ENCODE measurements around the gene ZBED3.
"Not testable (repeated sequence)": the region's sequence is repeated elsewhere in the genome, so short reads cannot be mapped to it uniquely, and the experiment has no call there.

The ZBED3 gene

GRCh38 chr5:77086689-77087483, at the start of gene ZBED3:
ZBED3 (minus strand) TSS chr5:77087285; CDS start chr5:77077878, 9,407 bp downstream.
- DNase-seq: peak; percentile 67 to 88

GRCh38 chr5:77133061-77133758, 46.1 kb upstream of the ZBED3 start:
- DNase-seq: peak; percentile 49 to 76

DNA sequence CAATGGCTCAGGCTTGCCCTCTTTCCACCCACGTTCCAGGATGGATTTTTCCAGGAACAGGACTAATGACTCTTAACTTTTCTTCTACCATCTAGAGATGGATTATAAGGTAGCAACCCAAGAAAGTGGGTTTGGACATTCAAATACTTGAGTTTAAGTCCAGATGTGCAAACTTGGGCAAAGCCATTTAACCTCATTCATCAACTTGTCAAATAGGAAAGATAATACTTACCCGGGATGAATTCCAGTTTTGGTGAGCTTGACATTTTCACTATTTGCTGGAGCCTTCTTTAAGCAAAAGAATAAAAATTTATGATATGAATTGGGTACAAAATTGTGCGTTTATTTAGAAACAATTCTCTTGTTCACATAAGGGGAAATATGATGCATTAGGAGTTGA, 44.3 kb upstream of the ZBED3 start:
- DNase-seq: no peak

DNA sequence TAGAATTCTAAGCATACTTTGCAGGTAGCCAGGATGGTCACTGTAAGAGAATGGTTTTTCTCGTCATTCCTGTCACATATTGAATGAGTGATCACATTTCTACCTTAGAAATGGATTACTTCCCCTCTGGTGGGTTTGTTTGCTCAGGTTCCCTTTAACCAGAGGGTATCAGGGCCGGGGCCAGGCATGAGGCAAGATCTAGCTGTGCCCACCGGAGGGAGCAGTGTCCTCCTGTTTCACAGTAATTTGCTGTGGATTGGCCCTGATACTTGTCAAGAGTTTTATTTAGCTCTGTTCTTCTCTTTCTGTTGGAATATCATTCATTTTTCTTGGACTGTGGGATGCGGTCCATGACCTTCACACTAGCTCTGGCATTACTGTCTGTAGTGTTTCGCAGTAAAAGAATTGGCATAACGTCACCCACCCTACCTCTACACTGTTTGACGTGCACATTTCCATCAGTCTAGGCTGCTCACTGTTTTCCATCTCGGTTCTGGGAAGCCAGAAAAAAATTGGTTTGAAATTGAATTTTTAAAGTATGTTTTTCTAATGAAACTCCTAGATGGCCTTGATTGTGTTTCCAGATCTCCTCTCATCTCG, 42.4 kb upstream of the ZBED3 start:
- DNase-seq: peak in 1 of 2 experiments; percentile 27

DNA sequence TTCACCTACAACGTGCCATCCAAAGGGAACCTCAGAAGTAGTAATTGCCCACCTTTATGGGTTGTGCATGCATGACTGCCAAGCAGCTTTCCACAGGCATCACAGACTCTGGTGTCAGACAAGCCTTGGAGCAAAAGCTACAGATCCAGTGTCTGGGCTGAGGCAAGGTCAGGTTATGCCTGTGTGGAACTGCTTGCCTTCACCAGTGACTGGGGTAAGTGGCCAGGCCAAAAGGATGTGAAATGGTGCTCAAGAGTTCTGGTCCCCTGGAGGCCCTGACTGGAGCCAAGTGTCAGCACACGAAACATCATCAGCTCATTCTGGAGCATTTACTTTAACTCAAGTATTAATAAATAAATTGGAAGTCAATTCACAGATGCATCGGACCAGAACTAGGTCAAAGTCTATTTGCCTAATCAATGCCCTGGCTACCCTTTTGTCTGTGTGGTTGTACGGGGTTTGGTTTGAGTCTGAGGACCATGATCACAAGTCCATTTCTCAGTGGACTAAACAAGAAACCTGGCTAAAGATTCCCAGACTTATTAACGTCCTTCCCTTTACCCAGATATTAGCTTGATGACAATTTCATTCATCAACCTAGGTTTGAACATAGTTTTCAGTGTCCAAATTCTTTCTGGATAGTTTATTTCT, 41.5 kb upstream of the ZBED3 start:
- no peak for DNase-seq

- DNase-seq: no peak
These were observed 36.0 kb upstream of the ZBED3 start for GRCh38 chr5:77123057-77123456.

DNA sequence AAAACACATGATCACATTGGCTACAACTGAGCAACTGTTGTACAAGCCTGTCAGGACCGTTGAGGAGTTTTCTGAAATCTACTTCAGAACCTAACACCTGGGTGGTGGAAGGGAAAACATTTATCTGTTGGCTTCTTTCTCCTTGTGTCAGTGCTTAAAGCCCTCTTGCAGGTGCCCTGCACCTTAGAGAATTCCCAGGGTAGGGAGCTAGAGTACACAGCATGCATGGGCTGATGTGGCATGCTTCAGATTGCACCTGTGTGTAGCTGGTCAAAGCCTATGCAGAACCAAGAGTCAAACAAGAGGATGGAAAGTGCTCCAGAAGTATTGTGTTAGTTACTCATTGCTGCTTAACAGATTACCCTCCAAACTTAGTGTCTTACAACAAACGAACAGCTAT, 33.6 kb upstream of the ZBED3 start:
- no peak for DNase-seq

DNA sequence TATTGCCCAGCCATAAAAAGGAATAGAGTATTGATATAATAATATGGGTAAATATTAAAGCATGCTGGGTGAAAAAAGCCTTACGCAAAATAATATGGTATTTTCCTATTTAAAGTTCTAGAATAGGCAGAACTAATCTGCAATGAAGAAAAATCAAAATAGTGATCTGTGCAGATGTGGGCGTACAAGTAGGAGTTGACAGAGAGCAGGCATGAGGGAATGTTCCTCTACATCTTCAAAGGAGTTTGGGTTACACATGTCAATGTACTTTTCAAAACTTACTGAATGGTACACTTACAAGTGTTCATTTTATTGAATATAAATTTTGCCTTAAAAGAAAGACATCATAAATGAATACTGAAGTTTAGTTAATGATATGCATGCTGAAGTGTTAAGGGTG, 33.0 kb upstream of the ZBED3 start:
- no peak for DNase-seq

- DNase-seq: no peak
These were observed 30.1 kb upstream of the ZBED3 start for GRCh38 chr5:77117161-77117560.

DNA sequence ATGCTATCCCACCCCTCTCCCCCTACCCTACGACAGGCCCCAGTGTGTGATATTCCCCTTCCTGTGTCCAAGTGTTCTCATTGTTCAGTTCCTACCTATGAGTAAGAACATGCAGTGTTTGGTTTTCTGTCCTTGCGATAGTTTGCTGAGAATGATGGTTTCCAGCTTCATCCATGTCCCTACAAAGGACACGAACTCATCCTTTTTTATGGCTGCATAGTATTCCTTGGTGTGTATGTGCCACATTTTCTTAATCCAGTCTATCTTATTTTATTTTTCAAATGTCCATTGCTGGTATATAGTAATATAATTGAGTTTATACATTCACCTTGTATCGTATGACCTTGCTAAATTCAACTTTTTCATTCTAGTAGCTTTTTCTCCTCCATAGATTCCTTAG, 19.9 kb upstream of the ZBED3 start:
- not testable (repeated sequence) for DNase-seq

GRCh38 chr5:77104813-77105212, 17.7 kb upstream of the ZBED3 start:
- no peak for DNase-seq

- DNase-seq: no peak
These were observed 16.4 kb upstream of the ZBED3 start for GRCh38 chr5:77103457-77103856.

- DNase-seq: no peak
These were observed 15.5 kb upstream of the ZBED3 start for GRCh38 chr5:77102549-77102948.

GRCh38 chr5:77101298-77101697, 14.2 kb upstream of the ZBED3 start:
- no peak for DNase-seq

- DNase-seq: no peak
These were observed 8.1 kb upstream of the ZBED3 start for GRCh38 chr5:77095189-77095588.

DNA sequence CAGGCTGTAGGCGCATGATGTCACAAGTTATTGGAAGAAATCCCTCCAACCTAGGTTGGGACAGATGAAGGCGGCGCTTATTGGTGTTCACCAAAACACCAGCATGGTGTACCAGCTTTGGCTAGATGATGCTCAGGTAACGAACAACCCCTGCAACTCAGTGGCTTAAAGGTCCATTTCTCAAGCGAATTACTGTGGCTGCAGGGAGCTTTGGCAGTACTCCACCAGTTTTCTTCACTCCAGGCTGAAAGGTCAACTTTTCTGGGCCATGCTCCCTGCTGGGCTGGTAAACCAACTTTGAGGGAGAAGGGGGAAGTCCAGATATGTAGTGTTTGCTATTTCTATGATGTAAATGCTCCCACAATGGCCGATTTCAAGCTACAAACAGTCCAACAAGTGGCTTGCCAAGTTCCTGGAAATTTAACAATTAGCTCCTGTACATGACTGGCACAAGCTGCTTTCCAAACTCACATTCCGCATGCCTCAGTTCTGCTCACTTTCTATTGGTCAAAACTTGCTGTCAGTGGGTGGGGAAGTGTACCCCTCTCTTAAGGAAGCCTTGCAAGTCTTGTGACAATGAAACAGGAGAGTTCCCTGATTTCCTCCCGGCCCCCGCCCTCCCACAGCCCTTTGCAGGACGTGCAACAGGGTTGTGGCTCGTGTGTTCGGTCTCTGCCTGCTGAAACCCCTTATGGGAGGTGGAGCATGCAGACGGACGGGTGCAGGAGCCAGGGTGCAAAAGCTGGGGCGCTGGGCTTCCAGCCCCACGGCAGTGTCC, 588 bp upstream of the ZBED3 start:
- DNase-seq: no peak

- DNase-seq: no peak
These were observed 757 bp downstream of the ZBED3 start for GRCh38 chr5:77086368-77086688.

GRCh38 chr5:77083088-77083487, 4.0 kb downstream of the ZBED3 start:
- no peak for DNase-seq

GRCh38 chr5:77082280-77082679, 4.8 kb downstream of the ZBED3 start:
- DNase-seq: no peak

GRCh38 chr5:77080905-77081304, 6.2 kb downstream of the ZBED3 start:
- DNase-seq: no peak

DNA sequence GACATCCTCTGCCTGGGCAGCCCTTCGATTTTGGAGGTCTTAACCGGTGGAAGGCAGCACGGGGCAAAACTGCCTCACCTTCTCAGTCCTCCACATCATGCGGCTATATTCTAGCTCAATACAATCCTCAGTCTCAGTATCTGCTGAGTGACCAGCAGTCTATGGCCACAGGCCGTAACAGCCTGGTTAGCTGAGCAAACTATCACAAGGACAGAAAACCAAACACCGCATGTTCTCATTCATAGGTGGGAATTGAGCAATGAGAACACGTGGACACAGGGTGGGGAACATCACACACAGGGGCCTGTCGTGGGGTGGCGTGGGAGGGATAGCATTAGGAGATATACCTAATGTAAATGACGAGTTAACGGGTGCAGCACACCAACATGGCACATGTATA, 6.6 kb downstream of the ZBED3 start:
- DNase-seq: not testable (repeated sequence)

GRCh38 chr5:77077829-77078176, 9.3 kb downstream of the ZBED3 start:
- no peak for DNase-seq
